HepG2 (cell line): ENCODE data around the gene CEBPA. TPM values are rescaled to one million over a fixed set of nuclear protein-coding genes. Genes with fewer than 3 reads are reported as not detected.

Source experiments
- DNMT1 ChIP-seq: sonication (generic); formaldehyde crosslinking; IDR thresholded peaks from 2 replicates; pipeline ENCODE4 v1.5.1; 2020; ENCODE audit warnings: mild to moderate bottlenecking, missing genetic modification reagents
- MYNN ChIP-seq: sonication (generic); formaldehyde crosslinking; IDR thresholded peaks from 2 replicates; pipeline ENCODE4 v1.4.0; 2020; ENCODE audit warnings: mild to moderate bottlenecking, low read depth, missing genetic modification reagents
- NBN ChIP-seq: fragments of 450-650 bp; conservative IDR thresholded peaks from 2 replicates; pipeline ENCODE4 v1.6.1; 2017
- NR2F6 ChIP-seq, 2 experiments: IDR thresholded peaks; 2 replicates each; pipeline ENCODE4 v1.6.1; 2016; ENCODE audit warnings: antibody characterized with exemption in 1 of 2, mild to moderate bottlenecking in 1 of 2
- POLR2AphosphoS5 ChIP-seq: IDR thresholded peaks from 2 replicates; pipeline ENCODE4 v1.6.1; 2012; ENCODE audit warnings: low read depth, low read length
- SCMH1 ChIP-seq: sonication (generic); formaldehyde crosslinking; IDR thresholded peaks from 2 replicates; pipeline ENCODE4 v1.9.0; 2021; ENCODE audit warnings: missing genetic modification reagents, mild to moderate bottlenecking, borderline replicate concordance
- ZNF124 ChIP-seq: sonication (generic); formaldehyde crosslinking; IDR thresholded peaks from 2 replicates; pipeline ENCODE4 v1.4.0; 2020; ENCODE audit warnings: missing genetic modification reagents
- ZNF337 ChIP-seq: sonication (generic); formaldehyde crosslinking; IDR thresholded peaks from 2 replicates; pipeline ENCODE4 v1.5.1; 2020; ENCODE audit warnings: missing genetic modification reagents, low read depth, mild to moderate bottlenecking, borderline replicate concordance
- ZNF350 ChIP-seq: sonication (generic); formaldehyde crosslinking; IDR thresholded peaks from 2 replicates; pipeline ENCODE4 v1.4.0; 2020; ENCODE audit warnings: mild to moderate bottlenecking, low read depth, missing genetic modification reagents, borderline replicate concordance
- ZNF775 ChIP-seq: sonication (generic); formaldehyde crosslinking; IDR thresholded peaks from 2 replicates; pipeline ENCODE4 v1.4.0; 2020; ENCODE audit warnings: missing genetic modification reagents, mild to moderate bottlenecking, moderate library complexity, borderline replicate concordance
- polyA plus RNA-seq, 8 experiments: library from polyadenylated mRNA; depleted of rRNA in 3 of 8; stranded (reverse) in 7 of 8; unstranded in 1 of 8; fragments of >200 nt; fragmentation: Illumina TruSeq in 4 of 8; extraction: Trizol in 4 of 8; gene quantifications; 2 replicates each; pipeline versions ENCODE4 v1.2.1 to v1.2.3, GENCODE V29; 2011 to 2016; ENCODE audit warnings: low read depth in 4 of 8, missing spikeins in 1 of 8, mixed read lengths in 1 of 8; ENCODE audit not compliant: insufficient read depth in 1 of 8
- total RNA-seq, 5 experiments: library from RNA; depleted of rRNA; stranded (reverse); fragments of >200 nt; fragmentation: Illumina TruSeq; extraction: Trizol; gene quantifications; 2 replicates each; pipeline ENCODE4 v1.2.3, GENCODE V29; 2016; ENCODE audit warnings: low read depth in 1 of 5
- TF ChIP-seq, protein P1 (sequence below): sonication (generic); formaldehyde crosslinking; IDR thresholded peaks from 2 replicates; pipeline ENCODE4 v1.9.0; 2021; ENCODE audit warnings: missing genetic modification reagents, borderline replicate concordance
- TF ChIP-seq, protein P2 (sequence below): sonication (generic); formaldehyde crosslinking; IDR thresholded peaks from 2 replicates; pipeline ENCODE4 v1.4.0; 2020; ENCODE audit warnings: missing genetic modification reagents, borderline replicate concordance
- TF ChIP-seq, protein P3 (sequence below): IDR thresholded peaks from 2 replicates; pipeline ENCODE4 v1.6.1; 2016
- TF ChIP-seq, protein P4 (sequence below): sonication (generic); formaldehyde crosslinking; IDR thresholded peaks from 2 replicates; pipeline ENCODE4 v1.8.0; 2023; ENCODE audit warnings: mild to moderate bottlenecking, missing genetic modification reagents
- TF ChIP-seq, protein P5 (sequence below): sonication (generic); formaldehyde crosslinking; IDR thresholded peaks from 2 replicates; pipeline ENCODE4 v1.5.0; 2020; ENCODE audit warnings: mild to moderate bottlenecking, missing genetic modification reagents

The CEBPA gene
- total and polyA plus RNA-seq, 2 of the 13 experiments (the other 11 are each of a cell fraction or from before 2014, with no cell fraction given): 24.8 to 103 TPM

DNA sequence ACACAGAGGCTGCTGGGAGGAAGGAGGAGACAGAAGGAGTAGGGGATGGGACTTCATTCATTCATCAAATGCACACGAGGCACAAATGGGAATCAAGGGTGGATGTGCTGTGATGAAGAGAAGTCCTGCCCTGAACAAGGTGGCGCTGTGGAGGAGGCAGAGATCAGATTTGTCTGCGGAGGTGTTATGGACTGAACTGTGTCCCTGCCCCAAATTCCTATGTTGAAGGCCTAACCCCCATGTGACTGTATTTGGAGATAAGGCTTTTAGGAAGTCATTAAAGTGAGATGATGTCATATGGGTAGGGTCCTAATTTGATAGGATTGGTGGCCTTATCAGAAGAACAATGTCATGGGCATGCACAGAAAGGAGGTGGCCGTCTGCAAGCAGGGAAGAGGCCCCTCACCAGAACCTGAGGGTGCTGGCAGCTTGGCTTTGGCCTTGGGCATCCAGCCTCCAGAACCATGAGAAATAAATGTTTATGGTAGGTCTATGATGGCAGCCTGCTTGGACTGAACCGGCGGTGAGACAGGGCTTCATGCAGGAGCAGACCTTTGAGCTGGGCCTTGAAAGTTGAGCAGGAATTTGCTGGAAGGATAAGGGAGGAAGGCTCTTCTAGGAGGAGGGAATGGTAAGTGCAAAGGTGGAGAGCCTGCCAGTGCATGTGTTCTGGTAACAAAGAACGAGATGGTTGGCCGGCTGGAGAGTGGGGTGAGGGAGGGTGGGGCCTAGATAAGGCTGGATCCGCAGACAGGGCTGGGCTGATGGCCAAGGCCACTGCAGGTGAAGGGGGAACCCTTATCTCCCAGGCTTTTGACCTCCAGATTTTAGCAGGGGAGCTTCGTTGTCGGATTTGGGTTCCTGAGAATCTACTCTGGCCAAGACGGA is 2.7 kb upstream of the CEBPA start (continued):
- TF ChIP-seq, protein P1, sequence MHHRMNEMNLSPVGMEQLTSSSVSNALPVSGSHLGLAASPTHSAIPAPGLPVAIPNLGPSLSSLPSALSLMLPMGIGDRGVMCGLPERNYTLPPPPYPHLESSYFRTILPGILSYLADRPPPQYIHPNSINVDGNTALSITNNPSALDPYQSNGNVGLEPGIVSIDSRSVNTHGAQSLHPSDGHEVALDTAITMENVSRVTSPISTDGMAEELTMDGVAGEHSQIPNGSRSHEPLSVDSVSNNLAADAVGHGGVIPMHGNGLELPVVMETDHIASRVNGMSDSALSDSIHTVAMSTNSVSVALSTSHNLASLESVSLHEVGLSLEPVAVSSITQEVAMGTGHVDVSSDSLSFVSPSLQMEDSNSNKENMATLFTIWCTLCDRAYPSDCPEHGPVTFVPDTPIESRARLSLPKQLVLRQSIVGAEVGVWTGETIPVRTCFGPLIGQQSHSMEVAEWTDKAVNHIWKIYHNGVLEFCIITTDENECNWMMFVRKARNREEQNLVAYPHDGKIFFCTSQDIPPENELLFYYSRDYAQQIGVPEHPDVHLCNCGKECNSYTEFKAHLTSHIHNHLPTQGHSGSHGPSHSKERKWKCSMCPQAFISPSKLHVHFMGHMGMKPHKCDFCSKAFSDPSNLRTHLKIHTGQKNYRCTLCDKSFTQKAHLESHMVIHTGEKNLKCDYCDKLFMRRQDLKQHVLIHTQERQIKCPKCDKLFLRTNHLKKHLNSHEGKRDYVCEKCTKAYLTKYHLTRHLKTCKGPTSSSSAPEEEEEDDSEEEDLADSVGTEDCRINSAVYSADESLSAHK (CRISPR knock-in tag): no peak
- TF ChIP-seq ZNF124 (CRISPR knock-in tag): 0 out of 2 replicates have a peak, but pooled peaks have one; percentile 28
- TF ChIP-seq, protein P2, sequence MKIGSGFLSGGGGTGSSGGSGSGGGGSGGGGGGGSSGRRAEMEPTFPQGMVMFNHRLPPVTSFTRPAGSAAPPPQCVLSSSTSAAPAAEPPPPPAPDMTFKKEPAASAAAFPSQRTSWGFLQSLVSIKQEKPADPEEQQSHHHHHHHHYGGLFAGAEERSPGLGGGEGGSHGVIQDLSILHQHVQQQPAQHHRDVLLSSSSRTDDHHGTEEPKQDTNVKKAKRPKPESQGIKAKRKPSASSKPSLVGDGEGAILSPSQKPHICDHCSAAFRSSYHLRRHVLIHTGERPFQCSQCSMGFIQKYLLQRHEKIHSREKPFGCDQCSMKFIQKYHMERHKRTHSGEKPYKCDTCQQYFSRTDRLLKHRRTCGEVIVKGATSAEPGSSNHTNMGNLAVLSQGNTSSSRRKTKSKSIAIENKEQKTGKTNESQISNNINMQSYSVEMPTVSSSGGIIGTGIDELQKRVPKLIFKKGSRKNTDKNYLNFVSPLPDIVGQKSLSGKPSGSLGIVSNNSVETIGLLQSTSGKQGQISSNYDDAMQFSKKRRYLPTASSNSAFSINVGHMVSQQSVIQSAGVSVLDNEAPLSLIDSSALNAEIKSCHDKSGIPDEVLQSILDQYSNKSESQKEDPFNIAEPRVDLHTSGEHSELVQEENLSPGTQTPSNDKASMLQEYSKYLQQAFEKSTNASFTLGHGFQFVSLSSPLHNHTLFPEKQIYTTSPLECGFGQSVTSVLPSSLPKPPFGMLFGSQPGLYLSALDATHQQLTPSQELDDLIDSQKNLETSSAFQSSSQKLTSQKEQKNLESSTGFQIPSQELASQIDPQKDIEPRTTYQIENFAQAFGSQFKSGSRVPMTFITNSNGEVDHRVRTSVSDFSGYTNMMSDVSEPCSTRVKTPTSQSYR: no peak; the same call in 1 of the 2 replicates
- TF ChIP-seq MYNN (CRISPR knock-in tag): no peak
- no peak for TF ChIP-seq ZNF350
- 0 out of 2 replicates have a peak, but pooled peaks have one; percentile 45 for TF ChIP-seq DNMT1 (CRISPR knock-in tag)
- no peak for TF ChIP-seq ZNF337
- peak; percentile 55; the same call in 1 of the 2 replicates for TF ChIP-seq NR2F6 (IDR thresholded peaks at IDR 0.05)
- TF ChIP-seq NR2F6 (CRISPR knock-in tag; IDR thresholded peaks at IDR 0.05): peak; percentile 29; the same call in 1 of the 2 replicates
- no peak for TF ChIP-seq SCMH1
- no peak for TF ChIP-seq NBN
- TF ChIP-seq, protein P3, sequence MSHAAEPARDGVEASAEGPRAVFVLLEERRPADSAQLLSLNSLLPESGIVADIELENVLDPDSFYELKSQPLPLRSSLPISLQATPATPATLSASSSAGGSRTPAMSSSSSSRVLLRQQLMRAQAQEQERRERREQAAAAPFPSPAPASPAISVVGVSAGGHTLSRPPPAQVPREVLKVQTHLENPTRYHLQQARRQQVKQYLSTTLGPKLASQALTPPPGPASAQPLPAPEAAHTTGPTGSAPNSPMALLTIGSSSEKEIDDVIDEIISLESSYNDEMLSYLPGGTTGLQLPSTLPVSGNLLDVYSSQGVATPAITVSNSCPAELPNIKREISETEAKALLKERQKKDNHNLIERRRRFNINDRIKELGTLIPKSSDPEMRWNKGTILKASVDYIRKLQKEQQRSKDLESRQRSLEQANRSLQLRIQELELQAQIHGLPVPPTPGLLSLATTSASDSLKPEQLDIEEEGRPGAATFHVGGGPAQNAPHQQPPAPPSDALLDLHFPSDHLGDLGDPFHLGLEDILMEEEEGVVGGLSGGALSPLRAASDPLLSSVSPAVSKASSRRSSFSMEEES: 0 out of 2 replicates have a peak, but pooled peaks have one; percentile 9
- TF ChIP-seq, protein P4, sequence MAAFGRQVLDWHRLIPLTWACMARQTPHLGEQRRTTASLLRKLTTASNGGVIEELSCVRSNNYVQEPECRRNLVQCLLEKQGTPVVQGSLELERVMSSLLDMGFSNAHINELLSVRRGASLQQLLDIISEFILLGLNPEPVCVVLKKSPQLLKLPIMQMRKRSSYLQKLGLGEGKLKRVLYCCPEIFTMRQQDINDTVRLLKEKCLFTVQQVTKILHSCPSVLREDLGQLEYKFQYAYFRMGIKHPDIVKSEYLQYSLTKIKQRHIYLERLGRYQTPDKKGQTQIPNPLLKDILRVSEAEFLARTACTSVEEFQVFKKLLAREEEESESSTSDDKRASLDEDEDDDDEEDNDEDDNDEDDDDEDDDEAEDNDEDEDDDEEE: no peak
- peak; percentile 65; the same call in 1 of the 2 replicates for TF ChIP-seq POLR2AphosphoS5
- TF ChIP-seq, protein P5, sequence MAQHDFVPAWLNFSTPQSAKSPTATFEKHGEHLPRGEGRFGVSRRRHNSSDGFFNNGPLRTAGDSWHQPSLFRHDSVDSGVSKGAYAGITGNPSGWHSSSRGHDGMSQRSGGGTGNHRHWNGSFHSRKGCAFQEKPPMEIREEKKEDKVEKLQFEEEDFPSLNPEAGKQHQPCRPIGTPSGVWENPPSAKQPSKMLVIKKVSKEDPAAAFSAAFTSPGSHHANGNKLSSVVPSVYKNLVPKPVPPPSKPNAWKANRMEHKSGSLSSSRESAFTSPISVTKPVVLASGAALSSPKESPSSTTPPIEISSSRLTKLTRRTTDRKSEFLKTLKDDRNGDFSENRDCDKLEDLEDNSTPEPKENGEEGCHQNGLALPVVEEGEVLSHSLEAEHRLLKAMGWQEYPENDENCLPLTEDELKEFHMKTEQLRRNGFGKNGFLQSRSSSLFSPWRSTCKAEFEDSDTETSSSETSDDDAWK (CRISPR knock-in tag): no peak
- no peak for TF ChIP-seq ZNF775 (CRISPR knock-in tag)
